Upper lobe of left lung (tissue), 6 donors: ENCODE measurements around the gene ADAMTS13. TPM values are rescaled to one million over a fixed set of nuclear protein-coding genes. Genes with fewer than 3 reads are reported as not detected.
"Not testable (repeated sequence)": the region's sequence is repeated elsewhere in the genome, so short reads cannot be mapped to it uniquely, and the experiment has no call there.

Source experiments
- ATAC-seq, 2 donors: fragments of 200-7000 bp; cut with Tn5 transposase; one replicate each; pipeline ENCODE4 v1.9.1; 2022; ENCODE audit warnings: mild to moderate bottlenecking in 2 of 2, moderate library complexity in 2 of 2; ENCODE audit not compliant: low FRiP score in 2 of 2
- DNase-seq, 2 donors: peaks; one replicate each; pipeline ENCODE4 v3.0.0-alpha.2; 2019 to 2020
- H3K27ac ChIP-seq, 4 donors: fragments of 200-600 bp; sonication (generic); one replicate each; pipeline ENCODE4 v1.5.1; 2016 to 2019
- H3K27me3 ChIP-seq, 4 donors: fragments of 200-600 bp; sonication (generic); one replicate each; pipeline ENCODE4 v1.5.1; 2017 to 2019
- H3K36me3 ChIP-seq, 4 donors: fragments of 200-600 bp; sonication (generic); one replicate each; pipeline ENCODE4 v1.5.1; 2016 to 2019
- H3K4me1 ChIP-seq, 4 donors: fragments of 200-600 bp; sonication (generic); one replicate each; pipeline ENCODE4 v1.5.1; 2018 to 2019
- H3K4me3 ChIP-seq, 4 donors: fragments of 200-600 bp; sonication (generic); one replicate each; pipeline ENCODE4 v1.5.1; 2017 to 2019; ENCODE audit warnings: mild to moderate bottlenecking in 2 of 4, moderate library complexity in 1 of 4
- H3K9me3 ChIP-seq, 4 donors: fragments of 200-600 bp; sonication (generic); one replicate each; pipeline ENCODE4 v1.5.1; 2018 to 2019
- EP300 ChIP-seq, 4 donors: sonication (generic); formaldehyde crosslinking; IDR thresholded peaks; one replicate each; pipeline ENCODE4 v1.5.1; 2017; ENCODE audit warnings: antibody characterized with exemption in 4 of 4, control low read depth in 2 of 4
- POLR2A ChIP-seq, 4 donors: fragments of 450-650 bp; IDR thresholded peaks; one replicate each; pipeline ENCODE4 v1.5.1; 2016 to 2017; ENCODE audit warnings: antibody characterized with exemption in 4 of 4, mild to moderate bottlenecking in 2 of 4
- POLR2AphosphoS5 ChIP-seq, 2 donors: sonication (generic); formaldehyde crosslinking; IDR thresholded peaks; one replicate each; pipeline ENCODE4 v1.5.1; 2017; ENCODE audit warnings: antibody characterized with exemption in 2 of 2
- WGBS, 2 donors: methylation state at CpG; one replicate each; pipeline ENCODE4 v1.1.5; 2017 to 2018; 5-methylcytosine and 5-hydroxymethylcytosine counted together
- total RNA-seq, 6 donors: library from RNA; depleted of rRNA in 4 of 6; stranded (reverse); fragments of >200 nt in 4 of 6; gene quantifications; one replicate each; pipeline versions ENCODE4 v1.1.0 to v1.2.1, GENCODE V29; 2016 to 2021
- TF ChIP-seq, protein P1 (sequence below), 6 experiments: fragments of 450-650 bp in 4 of 6; fragments of 200-600 bp in 2 of 6; sonication (generic) in 2 of 6; IDR thresholded peaks; one replicate each; pipeline ENCODE4 v1.5.1; 2016 to 2019; ENCODE audit warnings: antibody characterized with exemption in 6 of 6
- donor health status: DM: no; HTN: no; CAD: no; lungs with moderate emphysema.
- donor health status: DM: no; HTN: yes; CAD: no; lungs with severe emphysema.

The ADAMTS13 gene
- total RNA-seq, 6 donors from 2014 or later, result 1.4 to 9.4 (median 2.5) TPM

DNA sequence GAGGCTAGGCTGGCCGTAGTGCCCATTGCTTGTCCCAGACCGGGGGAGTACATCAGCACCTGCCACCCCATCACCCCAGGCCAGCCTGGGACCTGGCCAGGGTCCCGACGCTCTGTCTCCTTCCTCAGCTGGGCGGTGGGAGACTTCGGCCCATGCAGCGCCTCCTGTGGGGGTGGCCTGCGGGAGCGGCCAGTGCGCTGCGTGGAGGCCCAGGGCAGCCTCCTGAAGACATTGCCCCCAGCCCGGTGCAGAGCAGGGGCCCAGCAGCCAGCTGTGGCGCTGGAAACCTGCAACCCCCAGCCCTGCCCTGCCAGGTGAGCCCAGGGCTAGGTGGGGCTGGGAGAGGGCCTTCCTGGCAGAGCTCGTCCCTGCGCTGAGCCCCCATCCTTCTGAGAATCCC lies 21.1 kb downstream of the ADAMTS13 start:
- no peak overlapping the region for H3K4me3 ChIP-seq
- H3K27me3 ChIP-seq, result no peaks in the 10 kb centered on the region
- ATAC-seq, result no peak
- no peak for DNase-seq
- H3K9me3 ChIP-seq, result no peaks in the 10 kb centered on the region
- no peaks in the 10 kb centered on the region for H3K36me3 ChIP-seq
- TF ChIP-seq POLR2A (IDR thresholded peaks at IDR 0.05) (no peak), POLR2AphosphoS5 (IDR thresholded peaks at IDR 0.05) (no peak)
- no peak overlapping the region for H3K27ac ChIP-seq
- WGBS, 2 donors, result 90 to 100% methylated on average over 1 to 4 of the region's 15 CpGs
- no peaks in the 10 kb centered on the region for H3K4me1 ChIP-seq

GRCh38 chr9:133443982-133444381 lies 21.8 kb downstream of the ADAMTS13 start:
- no peaks in the 10 kb centered on the region for H3K4me1 ChIP-seq
- 74 to 92% methylated on average over 8 of the region's 8 CpGs for WGBS, 2 donors

GRCh38 chr9:133445293-133445969 lies 23.3 kb downstream of the ADAMTS13 start:
- Histone ChIP-seq H3K4me3 (no peak overlapping the region), H3K9me3 (no peaks in the 10 kb centered on the region), H3K27ac (no peak overlapping the region), H3K36me3 (no peaks in the 10 kb centered on the region), H3K4me1 (no peaks in the 10 kb centered on the region), H3K27me3 (no peaks in the 10 kb centered on the region)
- WGBS, 2 donors, result 83% methylated on average over 12 to 20 of the region's 23 CpGs
- no peak for DNase-seq
- TF ChIP-seq POLR2A (IDR thresholded peaks at IDR 0.05) (no peak), EP300 (IDR thresholded peaks at IDR 0.05) (no peak), POLR2AphosphoS5 (IDR thresholded peaks at IDR 0.05) (no peak)
- TF ChIP-seq, protein P1, sequence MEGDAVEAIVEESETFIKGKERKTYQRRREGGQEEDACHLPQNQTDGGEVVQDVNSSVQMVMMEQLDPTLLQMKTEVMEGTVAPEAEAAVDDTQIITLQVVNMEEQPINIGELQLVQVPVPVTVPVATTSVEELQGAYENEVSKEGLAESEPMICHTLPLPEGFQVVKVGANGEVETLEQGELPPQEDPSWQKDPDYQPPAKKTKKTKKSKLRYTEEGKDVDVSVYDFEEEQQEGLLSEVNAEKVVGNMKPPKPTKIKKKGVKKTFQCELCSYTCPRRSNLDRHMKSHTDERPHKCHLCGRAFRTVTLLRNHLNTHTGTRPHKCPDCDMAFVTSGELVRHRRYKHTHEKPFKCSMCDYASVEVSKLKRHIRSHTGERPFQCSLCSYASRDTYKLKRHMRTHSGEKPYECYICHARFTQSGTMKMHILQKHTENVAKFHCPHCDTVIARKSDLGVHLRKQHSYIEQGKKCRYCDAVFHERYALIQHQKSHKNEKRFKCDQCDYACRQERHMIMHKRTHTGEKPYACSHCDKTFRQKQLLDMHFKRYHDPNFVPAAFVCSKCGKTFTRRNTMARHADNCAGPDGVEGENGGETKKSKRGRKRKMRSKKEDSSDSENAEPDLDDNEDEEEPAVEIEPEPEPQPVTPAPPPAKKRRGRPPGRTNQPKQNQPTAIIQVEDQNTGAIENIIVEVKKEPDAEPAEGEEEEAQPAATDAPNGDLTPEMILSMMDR (IDR thresholded peaks at IDR 0.05), result no peak
- ATAC-seq, result no peak

More at GRCh38 chr9:133443982-133444381, 21.8 kb downstream of the ADAMTS13 start:
- Histone ChIP-seq H3K4me3 (no peak overlapping the region), H3K9me3 (no peaks in the 10 kb centered on the region), H3K27ac (no peak overlapping the region), H3K36me3 (no peaks in the 10 kb centered on the region), H3K27me3 (no peaks in the 10 kb centered on the region)
- ATAC-seq (no peak), DNase-seq (no peak)
- TF ChIP-seq POLR2AphosphoS5 (IDR thresholded peaks at IDR 0.05), result no peak
- TF ChIP-seq, protein P1 (IDR thresholded peaks at IDR 0.05), result no peak
- TF ChIP-seq POLR2A (IDR thresholded peaks at IDR 0.05), result no peak
- no peak for TF ChIP-seq EP300 (IDR thresholded peaks at IDR 0.05)

GRCh38 chr9:133448487-133448972 lies 26.4 kb downstream of the ADAMTS13 start:
- Histone ChIP-seq H3K4me1 (no peaks in the 10 kb centered on the region), H3K9me3 (no peaks in the 10 kb centered on the region), H3K27me3 (no peaks in the 10 kb centered on the region), H3K36me3 (no peaks in the 10 kb centered on the region), H3K4me3 (no peak overlapping the region), H3K27ac (no peak overlapping the region)
- no peak for ATAC-seq
- no peak for DNase-seq
- no peak for TF ChIP-seq POLR2A (IDR thresholded peaks at IDR 0.05)
- TF ChIP-seq, protein P1 (IDR thresholded peaks at IDR 0.05), result no peak
- TF ChIP-seq EP300 (IDR thresholded peaks at IDR 0.05), result no peak
- no peak for TF ChIP-seq POLR2AphosphoS5 (IDR thresholded peaks at IDR 0.05)
- WGBS, 2 donors, result 78% methylated on average over 13 of the region's 13 CpGs; no CpG with 5 or more reads in 1 of the 2 donors

DNA sequence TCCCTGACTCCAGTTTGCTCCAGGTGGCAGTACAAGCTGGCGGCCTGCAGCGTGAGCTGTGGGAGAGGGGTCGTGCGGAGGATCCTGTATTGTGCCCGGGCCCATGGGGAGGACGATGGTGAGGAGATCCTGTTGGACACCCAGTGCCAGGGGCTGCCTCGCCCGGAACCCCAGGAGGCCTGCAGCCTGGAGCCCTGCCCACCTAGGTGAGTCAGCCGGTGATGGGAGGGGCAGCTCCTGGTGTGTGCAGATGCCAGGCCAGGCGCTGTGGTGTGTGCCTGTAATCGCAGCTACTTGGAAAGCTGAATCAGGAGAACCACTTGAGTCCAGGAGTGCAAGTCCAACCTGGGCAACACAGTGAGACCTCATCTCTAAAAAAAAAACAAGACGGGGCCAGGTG lies 27.6 kb downstream of the ADAMTS13 start:
- no peaks in the 10 kb centered on the region for H3K36me3 ChIP-seq
- H3K27ac ChIP-seq, result no peak overlapping the region
- peak in 1 of 2 donors; percentile 82 for ATAC-seq
- no peaks in the 10 kb centered on the region for H3K27me3 ChIP-seq
- no peaks in the 10 kb centered on the region for H3K9me3 ChIP-seq
- 84 to 86% methylated on average over 8 to 12 of the region's 12 CpGs for WGBS, 2 donors
- H3K4me1 ChIP-seq, result no peaks in the 10 kb centered on the region
- peak in 1 of 2 donors; percentile 80 for DNase-seq
- no peak for TF ChIP-seq POLR2AphosphoS5 (IDR thresholded peaks at IDR 0.05)
- TF ChIP-seq EP300 (IDR thresholded peaks at IDR 0.05), result no peak
- TF ChIP-seq POLR2A (IDR thresholded peaks at IDR 0.05), result no peak
- TF ChIP-seq, protein P1 (IDR thresholded peaks at IDR 0.05), result no peak
- no peak overlapping the region for H3K4me3 ChIP-seq

GRCh38 chr9:133451865-133452264 lies 29.7 kb downstream of the ADAMTS13 start:
- H3K4me3 ChIP-seq, H3K27ac ChIP-seq, DNase-seq, H3K27me3 ChIP-seq, ATAC-seq, H3K4me1 ChIP-seq, H3K9me3 ChIP-seq, H3K36me3 ChIP-seq: not testable (repeated sequence)
- WGBS, 2 donors, result 92 to 98% methylated on average over 5 of the region's 5 CpGs
